ENCODE data around the gene AGAP1.

The AGAP1 gene

DNA sequence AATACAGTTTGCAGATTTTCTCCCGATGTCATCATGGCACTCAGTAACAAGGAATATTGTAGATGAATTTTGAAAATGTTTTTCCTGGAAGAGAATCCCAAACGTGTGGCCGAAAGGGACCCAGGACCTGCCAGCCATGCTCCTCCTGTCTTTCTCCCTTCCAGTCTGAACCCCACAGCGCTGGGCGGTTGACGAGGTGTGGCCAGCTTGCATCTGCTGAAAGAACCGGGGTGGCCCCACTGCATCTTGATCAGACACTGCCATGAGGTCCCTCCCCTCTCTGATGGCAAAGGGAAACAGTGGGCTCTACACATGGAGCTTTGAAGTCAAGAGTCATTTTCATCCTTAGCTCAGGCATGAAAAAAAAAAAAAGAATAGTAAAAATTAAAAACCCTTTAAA, 240.3 kb downstream of the AGAP1 start:
- in situ Hi-C loops (cut with HindIII; ENCODE audit: low pct_ligation_motif_present, low sequenced_read_pairs), result no loop called here
- no peaks in the 10 kb centered on the region for H3K27me3 ChIP-seq (replicated peaks)
- TF ChIP-seq, protein P1, sequence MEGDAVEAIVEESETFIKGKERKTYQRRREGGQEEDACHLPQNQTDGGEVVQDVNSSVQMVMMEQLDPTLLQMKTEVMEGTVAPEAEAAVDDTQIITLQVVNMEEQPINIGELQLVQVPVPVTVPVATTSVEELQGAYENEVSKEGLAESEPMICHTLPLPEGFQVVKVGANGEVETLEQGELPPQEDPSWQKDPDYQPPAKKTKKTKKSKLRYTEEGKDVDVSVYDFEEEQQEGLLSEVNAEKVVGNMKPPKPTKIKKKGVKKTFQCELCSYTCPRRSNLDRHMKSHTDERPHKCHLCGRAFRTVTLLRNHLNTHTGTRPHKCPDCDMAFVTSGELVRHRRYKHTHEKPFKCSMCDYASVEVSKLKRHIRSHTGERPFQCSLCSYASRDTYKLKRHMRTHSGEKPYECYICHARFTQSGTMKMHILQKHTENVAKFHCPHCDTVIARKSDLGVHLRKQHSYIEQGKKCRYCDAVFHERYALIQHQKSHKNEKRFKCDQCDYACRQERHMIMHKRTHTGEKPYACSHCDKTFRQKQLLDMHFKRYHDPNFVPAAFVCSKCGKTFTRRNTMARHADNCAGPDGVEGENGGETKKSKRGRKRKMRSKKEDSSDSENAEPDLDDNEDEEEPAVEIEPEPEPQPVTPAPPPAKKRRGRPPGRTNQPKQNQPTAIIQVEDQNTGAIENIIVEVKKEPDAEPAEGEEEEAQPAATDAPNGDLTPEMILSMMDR (IDR thresholded peaks at IDR 0.05; ENCODE audit: low read depth, low read length, missing control alignments), result no peak

DNA sequence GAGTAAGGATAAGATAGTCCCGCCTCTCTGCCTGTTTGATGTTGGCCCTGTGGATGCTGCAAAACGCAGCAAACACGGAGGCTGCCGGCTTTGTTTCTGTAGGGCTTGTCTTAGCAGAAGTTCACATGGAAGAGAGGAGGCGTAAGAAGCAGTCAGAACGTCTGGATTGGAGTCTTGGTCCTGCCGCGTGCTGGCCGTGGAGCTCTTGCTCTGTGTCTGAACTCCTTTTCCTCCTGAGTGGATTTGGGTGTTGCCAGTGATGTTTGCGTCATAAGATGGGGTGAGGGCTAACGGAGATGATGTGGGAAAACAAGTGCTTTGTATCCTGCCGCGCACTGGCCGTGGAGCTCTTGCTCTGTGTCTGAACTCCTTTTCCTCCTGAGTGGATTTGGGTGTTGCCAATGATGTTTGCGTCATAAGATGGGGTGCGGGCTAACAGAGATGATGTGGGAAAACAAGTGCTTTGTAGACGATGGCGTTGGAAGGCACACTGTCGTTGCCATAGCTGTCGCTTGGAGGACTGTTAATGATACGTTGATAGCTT, 240.9 kb downstream of the AGAP1 start:
- no peak for DNase-seq
- Histone ChIP-seq H3K4me3 (ENCODE audit: low read depth, low read length) (no peak overlapping the region), H3K27ac (no peak overlapping the region), H3K36me3 (replicated peaks) (no peaks in the 10 kb centered on the region), H3K27me3 (replicated peaks) (no peaks in the 10 kb centered on the region)
- in situ Hi-C loops (cut with HindIII; ENCODE audit: low pct_ligation_motif_present, low sequenced_read_pairs), result no loop called here
- TF ChIP-seq, protein P1 (IDR thresholded peaks at IDR 0.05; ENCODE audit: low read depth, low read length, missing control alignments), result no peak

More for the DNA sequence above, 240.3 kb downstream of the AGAP1 start:
- Histone ChIP-seq H3K4me3 (ENCODE audit: low read depth, low read length) (no peak overlapping the region), H3K27ac (no peak overlapping the region), H3K36me3 (replicated peaks) (no peaks in the 10 kb centered on the region)
- DNase-seq, result no peak

DNA sequence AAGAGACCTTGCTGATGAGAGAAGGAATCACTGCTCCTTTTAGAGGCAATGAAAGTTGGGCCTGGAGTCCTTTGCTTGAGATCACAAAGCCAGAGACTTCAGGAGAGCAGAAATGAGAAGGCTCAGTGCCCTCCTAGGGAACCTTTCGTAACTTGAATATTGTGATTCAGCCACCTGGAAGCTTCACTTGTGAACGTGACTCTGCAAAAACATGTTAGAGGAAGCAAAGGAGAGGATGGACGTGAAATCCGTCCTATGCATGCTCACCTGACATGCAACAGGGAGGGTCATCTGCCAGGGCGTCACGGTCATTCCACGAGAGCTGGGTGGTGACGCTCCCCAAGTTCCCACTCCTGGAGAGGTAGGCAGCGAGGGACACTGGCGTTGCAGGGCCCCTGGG, 243.6 kb downstream of the AGAP1 start:
- Histone ChIP-seq H3K27ac (no peak overlapping the region), H3K27me3 (replicated peaks) (no peaks in the 10 kb centered on the region), H3K36me3 (replicated peaks) (no peaks in the 10 kb centered on the region), H3K4me3 (ENCODE audit: low read depth, low read length) (no peak overlapping the region)
- in situ Hi-C loops (cut with HindIII; ENCODE audit: low pct_ligation_motif_present, low sequenced_read_pairs), result no loop called here
- TF ChIP-seq, protein P1 (IDR thresholded peaks at IDR 0.05; ENCODE audit: low read depth, low read length, missing control alignments), result no peak
- no peak for DNase-seq

DNA sequence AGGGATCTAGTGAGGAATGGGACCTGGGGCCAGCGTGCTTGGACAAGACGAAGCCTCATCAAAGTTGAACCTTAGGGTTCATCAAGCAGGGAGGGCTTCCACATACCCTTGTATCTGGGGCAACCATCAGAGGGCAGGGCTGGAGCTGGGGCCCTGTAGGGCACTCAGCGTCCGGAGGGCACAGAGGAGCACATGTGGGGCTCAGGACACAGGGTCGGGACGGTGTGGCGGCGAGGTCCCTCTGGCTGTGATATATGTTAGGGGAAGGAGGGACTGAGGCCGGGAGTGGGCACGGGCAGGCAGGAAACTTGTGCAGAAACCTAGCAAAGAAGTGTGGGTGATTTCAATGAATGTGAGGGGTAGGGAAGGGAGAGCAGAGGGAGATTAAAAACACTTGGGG, 244.0 kb downstream of the AGAP1 start:
- in situ Hi-C loops (cut with HindIII; ENCODE audit: low pct_ligation_motif_present, low sequenced_read_pairs), result no loop called here
- TF ChIP-seq, protein P1 (IDR thresholded peaks at IDR 0.05; ENCODE audit: low read depth, low read length, missing control alignments), result no peak
- no peaks in the 10 kb centered on the region for H3K36me3 ChIP-seq (replicated peaks)

DNA sequence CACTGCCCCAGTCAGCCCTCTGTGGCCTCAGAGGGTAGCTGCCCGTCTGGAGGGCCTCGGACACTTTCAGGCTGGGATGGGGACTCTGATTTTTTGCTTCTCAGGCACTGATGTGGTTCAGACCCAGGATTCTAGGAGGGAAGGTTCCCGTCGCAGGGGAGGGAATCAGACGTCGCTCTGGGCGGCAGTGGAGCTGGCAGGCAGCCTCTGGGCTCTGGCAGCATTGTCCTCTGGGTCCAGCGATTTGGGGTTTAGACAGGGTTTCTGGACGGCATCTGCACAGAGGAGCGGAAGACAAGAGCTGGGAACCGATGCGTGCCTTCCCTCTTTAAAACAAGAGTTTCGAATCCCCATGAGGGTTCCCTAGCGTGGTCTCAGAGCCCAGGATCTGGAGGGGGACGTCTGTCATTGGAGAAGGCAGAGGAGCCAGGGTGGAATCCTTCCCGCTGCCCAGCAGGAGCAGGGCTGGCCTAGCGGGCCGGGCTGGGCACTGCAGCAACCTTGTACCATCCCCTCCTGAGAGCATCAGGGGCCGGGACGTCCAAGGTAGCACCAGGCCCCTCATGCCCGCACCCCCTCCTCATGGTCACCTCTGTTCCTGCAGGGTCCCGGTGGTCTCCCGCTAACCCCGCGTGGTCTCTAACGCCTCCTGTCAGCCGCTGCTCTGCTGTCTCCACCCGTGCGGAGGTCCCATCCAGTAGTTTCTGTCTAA, 246.0 kb downstream of the AGAP1 start:
- Histone ChIP-seq H3K27ac (no peak overlapping the region), H3K36me3 (replicated peaks) (no peaks in the 10 kb centered on the region), H3K27me3 (replicated peaks) (no peaks in the 10 kb centered on the region), H3K4me3 (ENCODE audit: low read depth, low read length) (no peak overlapping the region)
- TF ChIP-seq, protein P1 (IDR thresholded peaks at IDR 0.05; ENCODE audit: low read depth, low read length, missing control alignments), result no peak
- in situ Hi-C loops (cut with HindIII; ENCODE audit: low pct_ligation_motif_present, low sequenced_read_pairs), result no loop called here
- DNase-seq, result no peak

More for the DNA sequence above, 244.0 kb downstream of the AGAP1 start:
- no peak overlapping the region for H3K4me3 ChIP-seq (ENCODE audit: low read depth, low read length)
- DNase-seq, result no peak
- no peak overlapping the region for H3K27ac ChIP-seq
- no peaks in the 10 kb centered on the region for H3K27me3 ChIP-seq (replicated peaks)

Measured in brain microvascular endothelial cell (primary cell).